Stimulated activated naive CD8-positive, alpha-beta T cell treated with anti-CD3 and anti-CD28 coated beads, Interleukin-15, Interleukin-2, amounts not matched to agents 100 ng/mL and 50 ng/mL, for 24 hours (primary cell): ENCODE measurements around the gene ARID1B.

Experiments
- H3K27ac Mint-ChIP-seq: one replicate; pipeline ENCODE4 v1.8.0; 2021; ENCODE audit warnings: mild to moderate bottlenecking, mixed read lengths
- H3K27me3 Mint-ChIP-seq: one replicate; pipeline ENCODE4 v1.8.0; 2021; ENCODE audit warnings: mixed read lengths
- H3K36me3 Mint-ChIP-seq: one replicate; pipeline ENCODE4 v1.8.0; 2021; ENCODE audit warnings: low read depth, mixed read lengths
- H3K4me1 Mint-ChIP-seq: one replicate; pipeline ENCODE4 v1.8.0; 2021; ENCODE audit warnings: low read depth, mixed read lengths
- H3K4me3 Mint-ChIP-seq: one replicate; pipeline ENCODE4 v1.8.0; 2021; ENCODE audit warnings: mild to moderate bottlenecking, mixed read lengths
- H3K9me3 Mint-ChIP-seq: one replicate; pipeline ENCODE4 v1.8.0; 2021; ENCODE audit warnings: mixed read lengths

Gene ARID1B

DNA sequence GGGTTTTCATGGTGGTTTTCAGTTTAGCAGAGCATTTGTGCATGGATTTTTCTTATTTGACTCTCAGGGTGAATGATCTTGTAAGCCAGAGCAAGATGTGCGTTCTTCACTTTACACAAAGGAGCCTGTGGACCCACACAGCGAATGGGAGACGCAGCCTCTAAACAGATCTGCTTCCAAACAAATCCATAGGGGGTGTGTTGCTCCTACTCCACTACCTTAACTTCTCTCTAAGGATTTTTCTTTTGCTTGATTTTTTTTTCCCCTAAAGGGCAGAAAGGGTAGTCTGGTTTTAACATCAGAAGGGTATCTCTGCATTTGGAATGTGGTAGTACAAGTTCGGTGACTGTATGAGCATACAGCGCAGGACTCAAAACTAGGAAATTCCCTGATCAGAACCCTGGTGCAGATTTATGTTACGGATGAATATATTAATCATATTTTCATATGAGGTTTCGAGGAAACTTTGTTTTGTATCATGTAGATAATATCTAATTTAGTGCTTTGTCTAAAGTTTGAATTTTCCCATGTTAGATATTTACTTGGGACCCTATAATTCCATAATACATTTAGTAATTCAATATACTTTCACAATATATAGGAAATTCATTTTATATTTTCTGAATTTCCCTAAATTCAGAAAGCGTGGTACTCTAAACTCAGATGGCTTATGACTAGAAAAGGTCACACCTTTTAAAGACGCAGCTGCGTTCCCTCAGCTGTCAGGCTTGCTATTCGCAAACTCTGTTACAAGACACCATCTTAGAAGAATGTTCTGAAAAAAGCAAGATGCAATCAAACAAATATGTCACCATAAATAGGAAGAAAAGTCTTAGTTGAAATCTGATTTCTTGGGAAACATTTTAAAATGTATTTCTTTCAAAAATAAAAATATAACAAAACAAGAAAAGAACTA, 349.3 kb downstream of the ARID1B start:
- Mint-ChIP-seq H3K4me1 (peaks cover 6% of the 10 kb centered on the region), H3K36me3 (peaks cover 28% of the 10 kb centered on the region), H3K9me3 (no peaks in the 10 kb centered on the region), H3K27ac (no peak overlapping the region), H3K27me3 (no peaks in the 10 kb centered on the region), H3K4me3 (no peak overlapping the region)

DNA sequence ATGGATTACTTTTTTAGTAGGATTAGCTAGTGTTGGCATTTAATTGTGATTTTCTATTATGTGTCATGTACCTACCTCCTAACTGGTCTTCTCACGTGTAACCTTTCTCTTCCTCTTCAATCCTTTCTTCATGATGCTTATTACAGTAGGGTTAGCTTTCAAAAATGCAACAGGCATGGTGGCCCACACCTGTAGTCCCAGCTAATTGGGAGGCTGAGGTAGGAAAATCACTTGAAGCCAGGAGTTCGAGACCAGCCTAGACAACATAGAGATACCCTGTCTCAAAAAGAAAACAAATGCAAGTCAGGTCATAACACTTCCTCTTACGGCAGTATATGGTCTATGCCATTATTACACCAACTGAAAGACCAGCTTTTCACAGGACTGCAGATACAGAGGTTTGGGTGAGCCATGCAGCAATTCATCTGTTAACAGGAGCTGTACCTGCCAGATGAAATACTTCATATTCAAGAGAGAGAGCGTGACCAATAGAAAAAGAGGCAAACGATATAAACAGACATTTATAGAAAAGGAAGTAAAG, 351.1 kb downstream of the ARID1B start:
- H3K27me3 Mint-ChIP-seq = no peaks in the 10 kb centered on the region
- no peak overlapping the region for H3K4me3 Mint-ChIP-seq
- no peak overlapping the region for H3K27ac Mint-ChIP-seq
- peaks cover 33% of the 10 kb centered on the region for H3K36me3 Mint-ChIP-seq
- H3K4me1 Mint-ChIP-seq = peaks cover 6% of the 10 kb centered on the region
- H3K9me3 Mint-ChIP-seq = no peaks in the 10 kb centered on the region

DNA sequence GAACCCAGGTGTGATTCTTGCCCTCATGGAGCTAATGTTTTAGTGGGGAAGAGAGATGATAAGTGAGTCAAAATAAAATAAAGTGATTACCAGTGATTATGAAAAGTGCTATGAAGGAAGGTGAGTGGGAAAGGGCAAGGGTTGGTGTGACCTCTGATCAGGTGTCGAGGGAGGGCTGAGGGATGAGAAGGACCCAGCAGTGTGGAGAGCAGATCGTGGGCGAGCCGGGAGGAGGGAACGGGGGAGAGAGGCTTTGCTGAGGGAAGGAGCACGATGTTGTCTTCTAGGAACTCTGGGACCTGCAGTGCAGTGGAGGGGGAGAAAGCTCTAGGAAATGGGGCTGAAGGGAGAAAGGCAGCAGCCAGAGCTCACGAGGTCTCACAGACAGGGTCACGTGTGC, 354.1 kb downstream of the ARID1B start:
- no peak overlapping the region for H3K4me3 Mint-ChIP-seq
- H3K9me3 Mint-ChIP-seq = no peaks in the 10 kb centered on the region
- H3K4me1 Mint-ChIP-seq = peaks cover 6% of the 10 kb centered on the region
- peaks cover 27% of the 10 kb centered on the region for H3K36me3 Mint-ChIP-seq
- H3K27me3 Mint-ChIP-seq = no peaks in the 10 kb centered on the region
- no peak overlapping the region for H3K27ac Mint-ChIP-seq

DNA sequence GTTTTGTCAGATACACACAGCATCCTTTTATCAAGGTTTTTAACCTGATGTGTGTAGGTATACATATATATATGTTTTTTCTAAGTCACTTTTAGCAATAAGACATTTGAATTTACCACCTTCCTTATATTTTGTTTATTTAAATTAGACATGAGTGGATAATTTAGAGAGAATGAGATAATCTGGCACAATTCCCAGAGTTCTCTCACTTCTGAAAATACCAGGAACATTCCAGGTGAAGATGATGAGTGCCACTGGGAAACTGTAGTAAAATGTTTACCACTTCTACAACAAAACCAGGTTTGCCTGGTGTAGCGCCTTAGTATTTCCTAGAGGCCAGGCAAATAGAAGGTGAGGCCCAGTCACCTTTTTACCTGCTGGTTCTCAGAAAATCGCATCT, 356.7 kb downstream of the ARID1B start:
- Mint-ChIP-seq H3K4me1 (peaks cover 19% of the 10 kb centered on the region), H3K9me3 (no peaks in the 10 kb centered on the region), H3K4me3 (no peak overlapping the region), H3K36me3 (peaks cover 26% of the 10 kb centered on the region), H3K27me3 (no peaks in the 10 kb centered on the region), H3K27ac (no peak overlapping the region)

DNA sequence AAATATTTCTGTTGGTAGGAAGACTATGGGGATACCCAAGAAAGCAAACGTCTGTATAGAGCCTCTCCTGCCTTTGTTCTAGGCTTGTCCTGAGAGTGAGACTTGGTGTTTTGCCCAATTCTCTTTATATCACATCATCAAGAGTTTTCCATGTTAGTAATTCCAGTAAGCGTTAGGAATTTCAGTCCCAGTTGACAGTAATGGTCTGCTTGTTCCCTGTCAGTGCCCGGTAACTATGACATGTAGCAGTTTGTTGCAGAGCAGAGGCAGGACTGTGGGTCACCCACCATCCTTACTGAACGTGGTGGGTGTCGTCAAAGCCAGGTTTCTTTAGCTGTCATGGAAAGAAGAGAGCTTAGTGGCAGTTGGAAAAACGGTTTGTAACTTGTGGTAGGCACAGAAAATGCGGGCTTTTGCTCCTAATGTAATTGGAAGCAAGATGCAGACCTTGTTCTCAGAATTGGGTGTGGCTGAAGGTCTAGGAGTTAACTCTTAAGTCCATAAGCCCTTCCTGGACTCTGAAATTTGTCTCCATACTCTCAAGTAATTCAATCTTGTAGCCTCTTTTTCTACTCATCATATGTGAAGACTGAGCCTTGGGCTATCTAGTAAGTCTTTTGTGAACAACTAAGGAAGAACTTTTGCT, 357.3 kb downstream of the ARID1B start:
- Mint-ChIP-seq H3K27ac (no peak overlapping the region), H3K36me3 (peaks cover 26% of the 10 kb centered on the region), H3K4me3 (no peak overlapping the region), H3K4me1 (peaks cover 15% of the 10 kb centered on the region), H3K9me3 (no peaks in the 10 kb centered on the region), H3K27me3 (no peaks in the 10 kb centered on the region)

DNA sequence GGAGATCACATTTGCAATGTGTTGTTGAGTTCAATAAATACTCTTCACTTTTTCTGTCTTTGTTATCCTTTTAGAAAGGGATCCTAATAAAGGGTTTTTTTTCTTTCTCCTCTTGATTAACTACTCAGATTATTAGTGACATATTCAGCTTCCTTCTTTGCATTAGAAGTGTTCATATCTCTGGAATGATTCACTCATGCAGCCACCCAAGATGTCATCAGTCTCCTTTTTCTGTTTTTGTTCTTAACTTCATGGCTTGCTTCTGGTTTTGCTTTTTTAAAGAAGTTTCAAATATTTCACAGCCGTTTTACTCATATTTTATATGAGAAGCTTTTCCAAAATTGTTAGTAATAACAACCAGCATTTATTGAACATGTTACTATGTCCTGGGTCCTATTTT, 358.5 kb downstream of the ARID1B start:
- Mint-ChIP-seq H3K27ac (no peak overlapping the region), H3K36me3 (peaks cover 30% of the 10 kb centered on the region), H3K27me3 (no peaks in the 10 kb centered on the region), H3K4me3 (no peak overlapping the region), H3K9me3 (no peaks in the 10 kb centered on the region), H3K4me1 (peaks cover 15% of the 10 kb centered on the region)

DNA sequence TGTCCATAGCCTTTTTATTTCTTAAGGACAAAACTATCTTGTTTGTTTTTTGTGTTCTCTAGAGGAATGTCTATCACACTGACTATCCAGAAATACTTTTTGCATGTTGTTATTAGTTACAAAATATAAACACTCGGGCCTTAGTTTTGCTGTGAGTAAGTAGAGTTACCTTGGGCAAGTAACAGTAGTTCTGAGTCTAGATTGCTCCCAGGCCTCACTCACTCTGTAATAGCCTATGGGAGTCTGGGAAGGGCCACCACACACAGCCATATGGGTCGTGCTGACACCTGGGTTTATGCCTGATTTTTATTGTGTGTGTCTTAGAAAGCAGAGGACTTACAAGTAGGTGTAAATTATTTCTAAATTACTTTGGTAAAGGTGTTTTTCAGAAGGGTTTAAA, 360.3 kb downstream of the ARID1B start:
- H3K36me3 Mint-ChIP-seq = peaks cover 29% of the 10 kb centered on the region
- no peaks in the 10 kb centered on the region for H3K9me3 Mint-ChIP-seq
- H3K4me1 Mint-ChIP-seq = peaks cover 15% of the 10 kb centered on the region
- no peak overlapping the region for H3K27ac Mint-ChIP-seq
- no peaks in the 10 kb centered on the region for H3K27me3 Mint-ChIP-seq
- no peak overlapping the region for H3K4me3 Mint-ChIP-seq

DNA sequence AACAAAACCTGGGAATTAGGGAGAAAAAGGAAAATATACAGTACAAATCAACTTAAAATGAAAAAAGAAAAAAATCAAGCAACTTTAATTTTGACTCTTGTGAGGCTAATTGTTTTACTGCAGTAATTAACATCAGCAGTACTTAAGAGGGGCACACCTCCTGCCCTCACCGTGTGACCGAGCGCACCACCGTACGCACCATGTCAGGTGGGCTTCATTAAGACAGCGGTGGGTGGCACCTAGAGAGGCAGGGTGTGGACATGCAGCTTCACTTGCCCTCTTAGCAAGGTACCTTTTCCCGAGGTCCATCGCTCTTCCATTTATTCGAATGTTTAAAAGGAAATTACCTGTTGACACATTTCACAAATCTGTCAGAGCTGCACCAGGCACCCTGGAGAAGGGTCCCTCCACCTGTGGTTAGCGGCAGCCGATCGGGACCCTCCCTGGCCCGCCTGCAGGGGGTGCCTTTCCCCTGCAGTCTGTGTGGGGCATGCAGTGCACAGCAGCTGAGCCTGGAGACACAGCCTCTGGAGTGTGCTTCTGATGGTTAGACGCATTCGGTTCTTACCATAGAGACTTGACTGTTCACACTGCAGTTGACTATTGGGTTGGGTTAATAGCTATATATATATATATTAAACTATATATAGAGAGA, 362.0 kb downstream of the ARID1B start:
- H3K4me1 Mint-ChIP-seq = peaks cover 25% of the 10 kb centered on the region
- H3K4me3 Mint-ChIP-seq = no peak overlapping the region
- no peaks in the 10 kb centered on the region for H3K9me3 Mint-ChIP-seq
- no peak overlapping the region for H3K27ac Mint-ChIP-seq
- H3K36me3 Mint-ChIP-seq = peaks cover 35% of the 10 kb centered on the region
- H3K27me3 Mint-ChIP-seq = no peaks in the 10 kb centered on the region

DNA sequence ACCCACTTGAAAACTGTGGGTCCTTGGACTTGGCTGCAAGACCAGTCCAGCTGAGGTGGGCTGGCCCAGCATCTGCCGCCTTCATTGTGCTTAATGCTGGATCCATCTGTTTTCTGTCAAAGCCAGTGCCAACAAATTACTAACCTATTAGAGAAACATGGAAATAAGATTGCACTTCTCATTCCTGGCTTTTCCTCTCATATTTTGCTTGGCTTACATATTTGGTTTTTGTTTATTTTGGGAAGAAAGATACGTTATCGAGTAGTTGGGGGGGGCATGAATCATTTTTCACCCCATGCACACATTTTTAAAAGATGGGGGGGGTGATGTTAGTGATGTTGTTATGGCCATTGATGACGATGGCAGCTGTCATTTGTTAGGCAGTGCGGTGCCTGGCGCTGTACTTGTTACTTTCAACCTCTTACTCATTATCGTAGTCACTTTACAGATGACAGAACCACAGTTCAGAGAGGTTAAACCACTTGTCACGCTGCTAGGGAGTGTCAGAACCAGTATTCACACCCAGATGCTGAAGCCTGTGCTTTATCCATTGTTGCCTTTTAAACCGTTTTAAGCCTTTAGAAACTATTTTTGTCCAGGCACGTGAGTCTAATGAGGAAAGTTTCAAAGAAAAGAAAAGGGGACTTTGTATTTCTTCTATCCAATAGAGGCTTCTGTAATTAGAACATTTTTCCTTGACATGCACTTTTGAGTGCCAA, 366.2 kb downstream of the ARID1B start:
- no peak overlapping the region for H3K4me3 Mint-ChIP-seq
- peaks cover 26% of the 10 kb centered on the region for H3K36me3 Mint-ChIP-seq
- peaks cover 15% of the 10 kb centered on the region for H3K4me1 Mint-ChIP-seq
- H3K27ac Mint-ChIP-seq = no peak overlapping the region
- H3K27me3 Mint-ChIP-seq = no peaks in the 10 kb centered on the region
- no peaks in the 10 kb centered on the region for H3K9me3 Mint-ChIP-seq

DNA sequence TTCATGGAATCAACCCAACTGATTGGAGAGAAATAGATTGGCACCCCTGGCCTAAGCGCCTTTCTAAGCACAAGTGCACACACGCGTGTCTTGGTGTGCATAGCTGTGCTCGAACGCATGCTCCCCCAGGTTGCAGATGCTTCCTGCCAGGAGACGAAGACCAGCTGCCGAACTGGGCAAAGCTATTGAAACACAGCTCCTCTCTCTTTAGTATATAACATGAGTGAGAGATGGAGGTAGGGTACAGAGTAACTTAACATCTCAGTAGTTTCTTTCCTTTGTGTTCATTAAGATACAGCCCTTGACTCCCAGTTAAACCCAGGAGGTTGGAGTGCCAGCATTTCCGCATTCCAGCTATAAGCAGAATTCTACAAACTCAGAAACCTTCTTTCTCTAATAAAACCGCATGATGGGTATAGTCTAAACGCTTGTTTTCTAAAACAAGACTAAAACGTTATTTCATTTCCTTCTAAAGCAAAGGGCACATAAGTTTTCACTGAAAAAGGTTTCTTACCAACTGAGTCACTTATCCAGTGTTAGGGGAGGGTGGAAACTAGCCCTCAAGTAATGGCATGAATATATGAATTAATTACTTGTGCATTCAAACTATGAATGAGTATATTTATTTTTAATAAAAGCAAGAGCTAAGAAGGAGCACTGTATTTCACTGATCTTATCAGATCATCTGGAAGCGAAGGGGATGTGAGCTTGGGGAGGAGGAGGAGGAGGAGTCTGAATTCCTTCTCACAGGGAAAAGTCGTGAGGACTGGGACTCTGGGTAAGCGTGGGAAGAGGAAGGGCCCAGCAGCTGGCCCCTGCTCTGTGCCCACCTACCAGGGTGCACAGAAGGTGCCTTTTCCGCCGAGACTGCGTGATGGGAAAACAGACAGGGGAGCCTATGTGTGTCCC, 367.0 kb downstream of the ARID1B start:
- no peak overlapping the region for H3K4me3 Mint-ChIP-seq
- no peaks in the 10 kb centered on the region for H3K27me3 Mint-ChIP-seq
- no peak overlapping the region for H3K27ac Mint-ChIP-seq
- peaks cover 10% of the 10 kb centered on the region for H3K4me1 Mint-ChIP-seq
- peaks cover 31% of the 10 kb centered on the region for H3K36me3 Mint-ChIP-seq
- no peaks in the 10 kb centered on the region for H3K9me3 Mint-ChIP-seq

DNA sequence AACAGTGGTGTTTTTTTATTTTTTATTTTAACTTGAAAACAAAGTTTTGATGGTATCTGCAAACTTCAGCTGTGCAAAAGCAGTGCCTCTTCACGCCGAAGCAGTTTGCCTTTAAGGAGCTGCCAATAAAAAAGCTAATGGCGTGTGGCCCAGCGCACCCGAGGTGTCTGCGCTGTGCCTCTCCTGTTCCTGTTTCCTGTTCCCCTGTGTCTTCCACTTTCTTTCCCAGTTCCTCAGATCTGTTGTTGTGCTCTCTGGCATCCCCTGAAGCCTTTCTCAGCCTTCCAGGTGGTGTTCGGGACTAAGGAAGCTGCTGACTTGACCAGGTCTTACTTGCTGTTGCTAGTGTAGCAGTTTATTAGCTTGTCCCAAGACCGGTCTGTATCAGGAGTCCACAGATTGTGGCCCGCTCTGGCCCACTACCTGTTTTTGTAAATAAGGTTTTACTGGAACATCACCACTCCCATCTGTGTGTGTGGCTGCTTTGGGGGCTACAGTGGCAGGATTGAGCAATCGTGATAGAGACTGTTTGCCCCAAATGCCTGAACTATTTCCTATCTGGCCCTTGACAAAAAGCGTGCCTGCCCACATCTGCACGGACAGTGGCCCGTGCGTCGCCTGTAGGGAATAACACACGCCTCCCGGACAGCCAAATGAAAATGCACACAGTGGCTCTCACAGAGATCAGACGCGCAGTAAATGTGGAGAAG, 367.8 kb downstream of the ARID1B start:
- H3K4me1 Mint-ChIP-seq = peaks cover 10% of the 10 kb centered on the region
- H3K27ac Mint-ChIP-seq = no peak overlapping the region
- peaks cover 36% of the 10 kb centered on the region for H3K36me3 Mint-ChIP-seq
- H3K27me3 Mint-ChIP-seq = no peaks in the 10 kb centered on the region
- no peaks in the 10 kb centered on the region for H3K9me3 Mint-ChIP-seq
- no peak overlapping the region for H3K4me3 Mint-ChIP-seq

DNA sequence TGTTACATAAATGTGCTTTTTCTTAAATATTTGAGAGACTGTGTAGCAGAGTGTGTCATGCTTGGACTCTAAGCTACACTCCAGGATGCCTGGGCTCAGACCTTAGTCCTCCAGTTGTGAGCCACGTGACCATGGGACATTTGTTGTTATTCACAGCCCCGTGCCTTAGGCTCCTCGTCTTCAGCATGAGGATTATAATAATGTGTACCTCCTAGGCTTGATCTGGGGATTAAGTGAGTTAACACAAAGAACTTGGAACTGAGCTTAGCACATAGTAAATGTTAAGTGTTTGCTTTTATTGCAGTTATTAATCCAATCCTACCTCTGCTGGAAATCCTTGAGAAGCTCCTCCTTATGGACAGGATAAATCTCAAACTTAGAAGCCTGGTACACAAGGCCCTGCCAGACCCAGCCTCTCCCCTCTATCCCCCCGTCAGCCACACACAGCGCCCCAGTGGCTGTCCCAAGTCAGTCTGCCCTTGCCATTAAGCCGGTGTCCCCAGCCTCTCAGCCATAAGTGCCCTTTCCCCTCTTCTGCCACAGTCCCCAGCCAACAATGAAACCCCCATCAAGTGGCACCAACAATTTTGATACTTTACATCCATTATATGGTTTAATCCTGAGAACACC, 368.6 kb downstream of the ARID1B start:
- Mint-ChIP-seq H3K9me3 (no peaks in the 10 kb centered on the region), H3K4me3 (no peak overlapping the region), H3K36me3 (peaks cover 32% of the 10 kb centered on the region), H3K27me3 (no peaks in the 10 kb centered on the region), H3K4me1 (peaks cover 10% of the 10 kb centered on the region), H3K27ac (no peak overlapping the region)
